Measurements from ENCODE around the gene PNLIPRP2. TPM values are rescaled to one million over a fixed set of nuclear protein-coding genes. Genes with fewer than 3 reads are reported as not detected.

The PNLIPRP2 gene
- total RNA-seq, 4 donors from 2014 or later: not detected

DNA sequence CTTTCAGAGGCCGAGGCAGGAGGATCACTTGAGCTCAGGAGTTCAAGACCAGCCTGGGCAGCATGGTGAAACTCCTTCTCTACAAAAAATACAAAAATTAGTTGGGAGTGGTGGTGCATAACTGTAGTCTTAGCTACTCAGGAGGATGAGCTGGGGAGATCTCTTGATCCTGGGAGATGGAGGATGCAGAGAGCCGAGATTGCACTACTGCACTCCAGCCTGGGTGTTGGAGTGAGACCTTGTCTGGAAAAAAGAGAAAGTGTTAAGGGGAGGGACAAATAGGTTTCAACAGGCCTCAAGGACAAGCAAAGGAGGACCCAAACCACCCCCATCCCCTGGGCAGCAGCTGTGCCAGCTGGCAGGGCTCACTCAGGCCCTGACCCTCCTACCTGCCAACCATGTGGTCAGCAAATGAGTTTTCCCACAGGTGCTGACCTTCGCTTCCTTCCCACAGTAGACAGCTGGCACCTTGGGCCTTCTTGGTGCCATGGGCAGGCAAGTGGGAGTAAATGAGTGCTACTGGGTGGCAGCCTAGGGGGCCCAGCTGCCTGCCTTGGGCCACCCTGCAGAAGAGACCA, 5.5 kb upstream of the PNLIPRP2 start:
- H3K27ac ChIP-seq (replicated peaks in 1 of 4): no peak overlapping the region
- TF ChIP-seq POLR2AphosphoS5 (IDR thresholded peaks at IDR 0.05) (no peak), EP300 (IDR thresholded peaks at IDR 0.05) (no peak), POLR2A (IDR thresholded peaks at IDR 0.05; ENCODE audit: low read depth) (no peak)
- TF ChIP-seq, protein P1, sequence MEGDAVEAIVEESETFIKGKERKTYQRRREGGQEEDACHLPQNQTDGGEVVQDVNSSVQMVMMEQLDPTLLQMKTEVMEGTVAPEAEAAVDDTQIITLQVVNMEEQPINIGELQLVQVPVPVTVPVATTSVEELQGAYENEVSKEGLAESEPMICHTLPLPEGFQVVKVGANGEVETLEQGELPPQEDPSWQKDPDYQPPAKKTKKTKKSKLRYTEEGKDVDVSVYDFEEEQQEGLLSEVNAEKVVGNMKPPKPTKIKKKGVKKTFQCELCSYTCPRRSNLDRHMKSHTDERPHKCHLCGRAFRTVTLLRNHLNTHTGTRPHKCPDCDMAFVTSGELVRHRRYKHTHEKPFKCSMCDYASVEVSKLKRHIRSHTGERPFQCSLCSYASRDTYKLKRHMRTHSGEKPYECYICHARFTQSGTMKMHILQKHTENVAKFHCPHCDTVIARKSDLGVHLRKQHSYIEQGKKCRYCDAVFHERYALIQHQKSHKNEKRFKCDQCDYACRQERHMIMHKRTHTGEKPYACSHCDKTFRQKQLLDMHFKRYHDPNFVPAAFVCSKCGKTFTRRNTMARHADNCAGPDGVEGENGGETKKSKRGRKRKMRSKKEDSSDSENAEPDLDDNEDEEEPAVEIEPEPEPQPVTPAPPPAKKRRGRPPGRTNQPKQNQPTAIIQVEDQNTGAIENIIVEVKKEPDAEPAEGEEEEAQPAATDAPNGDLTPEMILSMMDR (IDR thresholded peaks at IDR 0.05): no peak
- WGBS: 93% methylated on average over 2 of the region's 3 CpGs
- no peak overlapping the region for H3K4me3 ChIP-seq
- H3K36me3 ChIP-seq: no peaks in the 10 kb centered on the region
- H3K4me1 ChIP-seq: no peaks in the 10 kb centered on the region
- peaks cover 0 to 11% (median 0%) of the 10 kb centered on the region in 4 donors for H3K9me3 ChIP-seq
- peaks cover 0 to 13% (median 0%) of the 10 kb centered on the region in 4 donors for H3K27me3 ChIP-seq
- intact Hi-C loops (cut with DNase I): no loop called here
- DNase-seq (ENCODE audit: extremely low spot score): no peak

DNA sequence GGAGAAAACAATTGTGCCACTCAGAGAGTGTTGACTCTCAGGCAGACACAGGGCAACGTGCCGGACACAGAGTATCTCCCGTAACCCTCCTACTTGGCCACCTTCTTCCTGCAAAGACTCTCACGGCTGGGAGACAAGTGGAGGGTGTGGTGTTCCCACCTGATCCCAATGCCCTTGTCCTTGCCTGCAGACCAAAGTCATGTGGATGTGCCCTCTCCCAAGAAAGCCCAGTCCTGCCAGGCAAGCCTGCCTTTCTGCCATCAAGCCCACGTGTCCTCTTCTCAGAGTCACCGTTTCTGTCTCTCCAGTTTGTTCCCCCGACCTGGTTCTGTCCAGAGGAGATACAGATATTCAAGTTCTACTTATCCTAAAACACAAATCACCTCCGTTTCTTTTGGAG, 723 bp downstream of the PNLIPRP2 start:
- Histone ChIP-seq H3K4me3 (no peak overlapping the region), H3K4me1 (no peaks in the 10 kb centered on the region), H3K9me3 (no peaks in the 10 kb centered on the region), H3K27ac (replicated peaks in 1 of 4) (no peak overlapping the region), H3K36me3 (no peaks in the 10 kb centered on the region), H3K27me3 (peaks cover 0 to 21% (median 0%) of the 10 kb centered on the region in 4 donors)
- DNase-seq (ENCODE audit: extremely low spot score): no peak
- TF ChIP-seq POLR2A (IDR thresholded peaks at IDR 0.05; ENCODE audit: low read depth) (no peak), POLR2AphosphoS5 (IDR thresholded peaks at IDR 0.05) (no peak)
- TF ChIP-seq, protein P1 (IDR thresholded peaks at IDR 0.05): no peak
- intact Hi-C loops (cut with DNase I): no loop called here
- 79% methylated on average over 8 of the region's 8 CpGs for WGBS

DNA sequence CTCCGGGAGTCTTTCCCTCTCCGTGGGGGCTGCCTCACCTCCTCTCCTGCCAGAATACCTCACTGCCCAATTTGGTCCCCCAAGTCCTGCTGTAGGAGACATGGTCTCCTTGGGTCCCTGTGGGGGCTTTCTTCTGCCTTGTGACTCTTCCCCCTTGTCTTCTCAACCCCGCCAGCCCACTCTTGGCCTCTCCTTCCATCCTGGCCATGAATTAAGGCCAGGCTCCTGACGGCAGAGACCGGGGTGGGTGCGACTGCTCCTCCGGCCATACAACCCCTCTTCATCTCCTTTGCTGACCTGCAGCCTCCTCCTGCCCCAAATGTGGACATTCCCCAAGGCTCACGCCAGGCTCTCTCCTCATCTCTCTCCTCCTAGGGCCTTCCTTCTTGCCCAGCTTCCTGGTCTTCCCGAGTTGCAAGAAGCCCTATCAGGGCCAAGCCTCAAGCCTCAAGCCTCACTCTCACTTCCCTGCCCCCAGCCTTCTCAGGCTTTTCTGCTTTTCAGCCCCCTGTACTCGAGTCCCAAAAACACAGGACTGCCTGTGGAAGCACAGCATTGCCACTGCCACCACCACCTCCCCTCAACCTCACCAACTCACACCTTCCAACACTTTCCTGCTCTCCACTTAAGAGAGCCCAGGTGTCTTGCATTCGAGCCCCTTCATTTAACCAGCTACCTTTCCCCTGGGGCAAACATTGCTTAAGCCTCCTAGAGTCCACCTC, 1.3 kb downstream of the PNLIPRP2 start:
- WGBS: 78% methylated on average over 11 of the region's 11 CpGs
- Histone ChIP-seq H3K4me1 (peaks cover 0 to 1% (median under 1%) of the 10 kb centered on the region in 4 donors), H3K27ac (replicated peaks in 1 of 4) (no peak overlapping the region), H3K36me3 (no peaks in the 10 kb centered on the region), H3K9me3 (no peaks in the 10 kb centered on the region), H3K27me3 (peaks cover 0 to 27% (median 0%) of the 10 kb centered on the region in 4 donors), H3K4me3 (no peak overlapping the region)
- DNase-seq (ENCODE audit: extremely low spot score): no peak
- TF ChIP-seq POLR2AphosphoS5 (IDR thresholded peaks at IDR 0.05) (no peak), POLR2A (IDR thresholded peaks at IDR 0.05; ENCODE audit: low read depth) (no peak), EP300 (IDR thresholded peaks at IDR 0.05) (no peak)
- TF ChIP-seq, protein P1 (IDR thresholded peaks at IDR 0.05): no peak
- intact Hi-C loops (cut with DNase I): no loop called here

DNA sequence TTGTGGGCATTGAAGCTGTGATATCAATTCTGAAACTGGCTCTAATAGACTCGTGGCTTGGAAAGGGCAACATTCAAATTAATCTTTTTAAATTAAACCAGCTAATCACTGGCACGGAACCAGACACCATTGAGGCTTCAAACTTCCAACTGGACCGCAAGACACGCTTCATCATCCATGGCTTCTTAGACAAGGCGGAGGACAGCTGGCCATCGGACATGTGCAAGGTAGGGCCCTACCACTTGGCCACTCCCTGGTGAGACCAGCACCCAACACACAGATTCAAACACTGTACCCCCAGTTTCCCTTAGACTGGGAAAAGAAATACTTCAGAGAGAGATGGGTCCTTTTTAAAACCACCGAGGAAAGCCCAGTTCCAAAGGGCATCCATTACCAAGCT, 5.1 kb downstream of the PNLIPRP2 start:
- WGBS: 92% methylated on average over 7 of the region's 7 CpGs
- Histone ChIP-seq H3K9me3 (no peaks in the 10 kb centered on the region), H3K36me3 (no peaks in the 10 kb centered on the region), H3K27ac (replicated peaks in 1 of 4) (no peak overlapping the region), H3K4me1 (peaks cover 4 to 9% (median 8%) of the 10 kb centered on the region in 4 donors), H3K27me3 (peaks cover 0 to 35% (median 4%) of the 10 kb centered on the region in 4 donors), H3K4me3 (no peak overlapping the region)
- TF ChIP-seq POLR2A (IDR thresholded peaks at IDR 0.05; ENCODE audit: low read depth) (no peak), EP300 (IDR thresholded peaks at IDR 0.05) (no peak), POLR2AphosphoS5 (IDR thresholded peaks at IDR 0.05) (no peak)
- TF ChIP-seq, protein P1 (IDR thresholded peaks at IDR 0.05): no peak
- intact Hi-C loops (cut with DNase I): loop anchor here (5.0 kb wide), 1 partner anchor 161 kb away; no protein-coding TSS in a partner anchor
- no peak for DNase-seq (ENCODE audit: extremely low spot score)

Data from esophagus muscularis mucosa (tissue), 4 donors.